Immature natural killer cell (primary cell): ENCODE measurements around the gene GCN1. TPM values are rescaled to one million over a fixed set of nuclear protein-coding genes. Genes with fewer than 3 reads are reported as not detected.
"Not testable (repeated sequence)": the region's sequence is repeated elsewhere in the genome, so short reads cannot be mapped to it uniquely, and the experiment has no call there.

ENCODE experiments used
- DNase-seq, 3 donors: peaks; one replicate each; pipeline ENCODE4 v3.0.0; 2022; ENCODE audit warnings: mixed read lengths in 1 of 3
- H3K27ac Mint-ChIP-seq, 6 donors: one replicate each; pipeline ENCODE4 v1.8.0; 2020; ENCODE audit warnings: mixed read lengths in 6 of 6, mild to moderate bottlenecking in 5 of 6, inconsistent platforms in 4 of 6, moderate library complexity in 3 of 6
- H3K27me3 Mint-ChIP-seq, 3 donors: one replicate each; pipeline ENCODE4 v1.8.0; 2020 to 2021; ENCODE audit warnings: low read depth in 3 of 3, mild to moderate bottlenecking in 3 of 3, mixed read lengths in 3 of 3, moderate library complexity in 3 of 3, inconsistent platforms in 1 of 3
- H3K36me3 Mint-ChIP-seq, 3 donors: one replicate each; pipeline ENCODE4 v1.8.0; 2020; ENCODE audit warnings: mixed read lengths in 3 of 3, inconsistent platforms in 2 of 3, mild to moderate bottlenecking in 2 of 3
- H3K4me1 Mint-ChIP-seq, 2 donors: one replicate each; pipeline ENCODE4 v1.8.0; 2020; ENCODE audit warnings: inconsistent platforms in 2 of 2, mild to moderate bottlenecking in 2 of 2, mixed read lengths in 2 of 2, moderate library complexity in 1 of 2
- H3K4me3 Mint-ChIP-seq, 5 donors: one replicate each; pipeline ENCODE4 v1.8.0; 2020; ENCODE audit warnings: mild to moderate bottlenecking in 5 of 5, mixed read lengths in 5 of 5, inconsistent platforms in 3 of 5, moderate library complexity in 3 of 5
- H3K9me3 Mint-ChIP-seq, 6 donors: one replicate each; pipeline ENCODE4 v1.8.0; 2020; ENCODE audit warnings: mild to moderate bottlenecking in 6 of 6, mixed read lengths in 6 of 6, inconsistent platforms in 4 of 6, moderate library complexity in 3 of 6
- polyA plus RNA-seq, 3 donors: library from polyadenylated mRNA; unstranded; fragments of 300-500 nt; fragmentation: Illumina TruSeq; gene quantifications; one replicate each; pipeline ENCODE4 v1.2.3, GENCODE V29; 2021

The GCN1 gene
- polyA plus RNA-seq, 3 donors from 2014 or later = 9.7 to 26.4 (median 11.3) TPM

GRCh38 chr12:120199595-120200306 lies 5.2 kb upstream of the GCN1 start:
- peaks cover 36 to 44% of the 10 kb centered on the region in 2 donors for H3K4me1 Mint-ChIP-seq
- DNase-seq = no peak

GRCh38 chr12:120199025-120199424 lies 4.5 kb upstream of the GCN1 start:
- peaks cover 8 to 19% (median 8%) of the 10 kb centered on the region in 3 donors for H3K27me3 Mint-ChIP-seq
- H3K4me3 Mint-ChIP-seq = peak overlapping the region; percentile 48 to 94 (median 77)
- peaks cover 38 to 46% of the 10 kb centered on the region in 2 donors for H3K4me1 Mint-ChIP-seq
- H3K36me3 Mint-ChIP-seq = peaks cover 0 to 22% (median 0%) of the 10 kb centered on the region in 3 donors
- DNase-seq = no peak
- H3K27ac Mint-ChIP-seq = peak overlapping the region in 4 of 6 donors; percentile 26 to 96 (median 78)
- H3K9me3 Mint-ChIP-seq = no peaks in the 10 kb centered on the region

More at GRCh38 chr12:120199595-120200306, 5.2 kb upstream of the GCN1 start:
- Mint-ChIP-seq H3K9me3 (no peaks in the 10 kb centered on the region), H3K27ac (peak overlapping the region; percentile 64 to 96 (median 86)), H3K36me3 (peaks cover 0 to 22% (median 0%) of the 10 kb centered on the region in 3 donors), H3K4me3 (peak overlapping the region; percentile 94 to 100 (median 100)), H3K27me3 (peaks cover 7 to 17% (median 7%) of the 10 kb centered on the region in 3 donors)

DNA sequence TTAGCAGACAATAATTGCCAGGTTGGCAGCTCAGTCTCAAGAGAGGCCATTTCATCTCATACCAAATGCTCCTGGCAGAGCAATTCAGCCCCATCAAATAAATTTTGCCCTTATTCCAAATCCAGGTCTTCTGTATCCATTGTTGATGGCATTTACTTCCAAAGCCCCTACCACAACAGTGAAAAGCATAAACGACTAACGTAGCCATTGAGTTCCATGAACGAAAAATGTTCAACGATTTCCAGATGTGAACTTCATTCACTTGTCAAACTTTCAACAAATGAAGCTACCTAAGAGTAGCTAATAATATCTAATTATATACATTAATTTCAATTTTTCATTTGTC lies 3.0 kb upstream of the GCN1 start:
- H3K4me1 Mint-ChIP-seq = peaks cover 43 to 52% of the 10 kb centered on the region in 2 donors
- H3K36me3 Mint-ChIP-seq = peaks cover 0 to 22% (median 0%) of the 10 kb centered on the region in 3 donors
- no peaks in the 10 kb centered on the region for H3K9me3 Mint-ChIP-seq
- H3K27me3 Mint-ChIP-seq = peaks cover 8 to 23% (median 9%) of the 10 kb centered on the region in 3 donors
- H3K4me3 Mint-ChIP-seq = no peak overlapping the region
- DNase-seq = no peak
- H3K27ac Mint-ChIP-seq = no peak overlapping the region

DNA sequence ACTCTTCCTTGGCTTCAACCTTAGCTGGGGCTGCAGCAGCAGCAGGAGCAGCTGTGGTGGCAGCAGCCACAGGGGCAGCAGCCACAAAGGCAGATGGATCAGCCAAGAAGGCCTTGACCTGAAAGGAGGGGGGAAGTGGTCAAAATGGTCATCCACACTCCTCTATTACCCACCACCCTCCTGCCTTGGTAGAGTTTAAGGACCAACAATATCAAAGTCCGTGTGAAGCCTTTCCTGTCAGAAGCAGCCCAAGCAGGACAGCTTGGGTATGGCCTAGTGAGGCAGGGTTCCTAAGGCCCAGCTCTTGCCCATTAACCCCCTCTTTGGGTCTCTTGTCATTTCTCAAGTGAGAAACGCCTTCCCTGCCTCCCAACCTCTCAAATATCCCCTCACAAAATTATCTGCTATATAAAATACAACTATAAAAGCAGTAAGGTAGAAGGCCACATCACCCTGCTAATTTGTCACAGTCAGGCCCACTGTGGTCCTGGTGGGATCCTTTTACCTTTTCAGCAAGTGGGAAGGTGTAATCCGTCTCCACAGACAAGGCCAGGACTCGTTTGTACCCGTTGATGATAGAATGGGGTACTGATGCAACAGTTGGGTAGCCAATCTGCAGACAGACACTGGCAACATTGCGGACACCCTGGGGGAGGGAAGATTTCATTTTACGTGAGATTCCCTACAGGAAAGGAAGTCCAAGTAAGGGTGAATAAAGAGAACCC lies 2.5 kb upstream of the GCN1 start:
- H3K9me3 Mint-ChIP-seq, DNase-seq: not testable (repeated sequence)
- Mint-ChIP-seq H3K27me3 (peaks cover 8 to 23% (median 9%) of the 10 kb centered on the region in 3 donors), H3K36me3 (peaks cover 0 to 22% (median 0%) of the 10 kb centered on the region in 3 donors), H3K4me3 (peak overlapping the region in 2 of 5 donors; percentile 14 to 35), H3K27ac (peak overlapping the region in 5 of 6 donors; percentile 24 to 80 (median 55)), H3K4me1 (peaks cover 38 to 50% of the 10 kb centered on the region in 2 donors)

DNA sequence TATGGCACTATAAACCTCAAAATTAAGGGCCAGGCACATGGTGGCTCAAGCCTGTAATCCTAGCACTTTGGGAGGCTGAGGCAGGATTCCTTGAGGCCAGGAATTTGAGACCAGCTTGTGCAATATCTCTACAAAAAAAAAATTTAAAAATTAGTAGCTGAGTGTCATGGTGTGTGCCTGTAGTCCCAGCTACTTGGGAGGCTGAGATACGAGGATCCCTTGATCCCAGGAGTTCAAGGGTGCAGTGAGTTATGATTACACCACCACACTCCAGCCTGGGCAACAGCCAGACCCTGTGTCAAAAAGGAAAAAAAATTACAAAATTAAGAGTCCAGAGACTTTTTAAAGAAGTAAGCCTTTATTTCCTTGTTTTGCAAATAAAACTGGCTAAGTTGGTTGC lies 1.8 kb upstream of the GCN1 start:
- H3K27ac Mint-ChIP-seq = peak overlapping the region in 1 of 6 donors; percentile 73
- peaks cover 37 to 53% of the 10 kb centered on the region in 2 donors for H3K4me1 Mint-ChIP-seq

DNA sequence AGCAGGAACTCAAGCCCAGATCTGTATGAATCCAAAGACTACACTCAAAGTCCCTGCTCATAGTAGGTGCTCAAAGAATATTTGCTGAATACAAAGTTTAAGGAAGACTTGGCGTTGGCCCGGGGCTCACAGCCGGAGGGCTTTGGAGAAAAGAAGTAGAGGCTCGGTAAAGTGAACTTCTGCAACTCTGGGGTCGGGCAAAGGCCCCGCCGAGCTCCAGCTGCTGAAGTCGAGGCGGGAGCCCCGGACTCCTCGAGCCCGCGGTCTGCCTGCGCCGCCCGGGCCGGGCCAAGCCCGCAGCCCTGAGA lies 335 bp downstream of the GCN1 start:
- Mint-ChIP-seq H3K27ac (peak overlapping the region; percentile 77 to 94 (median 90)), H3K9me3 (no peaks in the 10 kb centered on the region), H3K27me3 (peaks cover 2 to 11% (median 5%) of the 10 kb centered on the region in 3 donors), H3K4me3 (peak overlapping the region; percentile 90 to 92 (median 90)), H3K4me1 (peaks cover 19 to 37% of the 10 kb centered on the region in 2 donors), H3K36me3 (peaks cover 0 to 25% (median 0%) of the 10 kb centered on the region in 3 donors)
- no peak for DNase-seq

More for the DNA sequence above, 1.8 kb upstream of the GCN1 start:
- H3K4me3 Mint-ChIP-seq = no peak overlapping the region
- peaks cover 0 to 22% (median 0%) of the 10 kb centered on the region in 3 donors for H3K36me3 Mint-ChIP-seq
- H3K27me3 Mint-ChIP-seq = peaks cover 8 to 22% (median 9%) of the 10 kb centered on the region in 3 donors
- no peaks in the 10 kb centered on the region for H3K9me3 Mint-ChIP-seq
- no peak for DNase-seq

- H3K9me3 Mint-ChIP-seq, DNase-seq: not testable (repeated sequence)
- Mint-ChIP-seq H3K27me3 (peaks cover 2 to 11% (median 5%) of the 10 kb centered on the region in 3 donors), H3K4me1 (peaks cover 14 to 31% of the 10 kb centered on the region in 2 donors), H3K36me3 (peaks cover 0 to 23% (median 0%) of the 10 kb centered on the region in 3 donors), H3K27ac (peak overlapping the region in 3 of 6 donors; percentile 77 to 90 (median 90)), H3K4me3 (peak overlapping the region in 4 of 5 donors; percentile 90 to 92 (median 90))
Observed at GRCh38 chr12:120193286-120193685, 1.2 kb downstream of the GCN1 start.

- no peak overlapping the region for H3K27ac Mint-ChIP-seq
- H3K36me3 Mint-ChIP-seq = peaks cover 6 to 23% (median 9%) of the 10 kb centered on the region in 3 donors
- DNase-seq = no peak
- peaks cover 2 to 11% (median 5%) of the 10 kb centered on the region in 3 donors for H3K27me3 Mint-ChIP-seq
- no peaks in the 10 kb centered on the region for H3K9me3 Mint-ChIP-seq
- peaks cover 15 to 39% of the 10 kb centered on the region in 2 donors for H3K4me1 Mint-ChIP-seq
- H3K4me3 Mint-ChIP-seq = no peak overlapping the region
Observed at GRCh38 chr12:120190985-120191480, 3.5 kb downstream of the GCN1 start.

- no peak for DNase-seq
- peaks cover 14 to 38% of the 10 kb centered on the region in 2 donors for H3K4me1 Mint-ChIP-seq
- H3K27ac Mint-ChIP-seq = no peak overlapping the region
- no peaks in the 10 kb centered on the region for H3K9me3 Mint-ChIP-seq
- no peak overlapping the region for H3K4me3 Mint-ChIP-seq
- H3K36me3 Mint-ChIP-seq = peaks cover 6 to 23% (median 9%) of the 10 kb centered on the region in 3 donors
- peaks cover 2 to 11% (median 5%) of the 10 kb centered on the region in 3 donors for H3K27me3 Mint-ChIP-seq
Observed at GRCh38 chr12:120190386-120190785, 4.1 kb downstream of the GCN1 start.

- H3K27me3 Mint-ChIP-seq = no peaks in the 10 kb centered on the region
- H3K4me3 Mint-ChIP-seq = no peak overlapping the region
- H3K36me3 Mint-ChIP-seq = peaks cover 15 to 47% (median 26%) of the 10 kb centered on the region in 3 donors
- H3K9me3 Mint-ChIP-seq = no peaks in the 10 kb centered on the region
- H3K27ac Mint-ChIP-seq = peak overlapping the region in 2 of 6 donors; percentile 10 to 32
- no peak for DNase-seq
- peaks cover 1 to 27% of the 10 kb centered on the region in 2 donors for H3K4me1 Mint-ChIP-seq
Observed at GRCh38 chr12:120186654-120187053, 7.9 kb downstream of the GCN1 start.

DNA sequence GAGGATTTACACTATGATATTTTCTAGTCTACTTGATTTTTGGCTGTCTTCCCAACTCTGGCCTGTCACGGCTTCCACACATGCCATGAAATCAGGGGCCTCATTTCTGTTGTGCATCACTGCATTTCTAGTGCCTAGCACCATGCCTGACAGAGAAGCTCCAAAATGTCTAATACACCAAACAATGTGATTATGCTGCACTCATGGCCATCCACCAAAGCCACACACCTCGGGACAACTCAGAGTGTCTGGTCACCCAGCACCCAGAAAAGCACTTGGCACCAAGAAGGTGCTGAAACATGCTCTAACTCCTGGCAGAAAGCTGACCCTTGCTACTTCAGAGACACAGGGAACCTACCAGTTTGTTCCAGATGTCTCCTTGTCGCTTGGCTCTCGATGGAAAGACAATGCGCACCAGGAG lies 11.3 kb downstream of the GCN1 start:
- peaks cover 1 to 20% of the 10 kb centered on the region in 2 donors for H3K4me1 Mint-ChIP-seq
- DNase-seq = no peak
- no peak overlapping the region for H3K27ac Mint-ChIP-seq
- H3K36me3 Mint-ChIP-seq = peaks cover 22 to 46% (median 34%) of the 10 kb centered on the region in 3 donors
- no peaks in the 10 kb centered on the region for H3K9me3 Mint-ChIP-seq
- H3K4me3 Mint-ChIP-seq = no peak overlapping the region
- H3K27me3 Mint-ChIP-seq = no peaks in the 10 kb centered on the region

DNA sequence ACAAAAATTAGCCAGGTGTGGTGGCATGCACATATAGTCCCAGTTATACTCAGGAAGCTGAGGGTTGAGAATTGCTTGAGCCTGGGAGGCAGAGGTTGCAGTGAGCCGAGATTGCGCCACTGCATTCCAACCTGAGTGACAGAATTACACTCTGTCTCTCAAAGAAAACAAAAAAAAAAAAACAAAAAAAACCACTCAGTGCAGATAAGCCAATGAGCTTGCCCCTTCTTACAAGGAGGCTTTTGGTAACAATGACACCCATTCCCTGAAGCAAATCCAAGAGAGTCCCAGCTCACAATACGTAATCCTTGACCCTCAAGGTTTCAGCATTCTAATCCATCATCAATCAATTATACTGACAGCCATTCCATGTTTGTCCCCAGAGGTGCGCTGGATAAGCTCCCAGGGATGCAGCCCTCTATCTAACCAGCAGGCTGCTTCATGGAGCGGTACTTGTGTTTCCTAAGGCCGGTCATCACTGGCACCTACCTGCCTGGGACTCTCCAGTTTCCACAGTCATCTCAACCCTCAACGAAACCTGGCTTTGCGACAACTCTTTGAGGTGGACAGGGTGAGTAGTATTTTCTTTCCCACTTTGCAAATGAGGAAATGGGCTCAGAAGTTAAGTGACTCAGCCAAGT lies 12.4 kb downstream of the GCN1 start:
- Mint-ChIP-seq H3K9me3 (no peaks in the 10 kb centered on the region), H3K4me1 (peaks cover 4 to 20% of the 10 kb centered on the region in 2 donors), H3K36me3 (peaks cover 29 to 54% (median 43%) of the 10 kb centered on the region in 3 donors), H3K27ac (no peak overlapping the region), H3K4me3 (no peak overlapping the region), H3K27me3 (no peaks in the 10 kb centered on the region)
- no peak for DNase-seq

- H3K4me3 Mint-ChIP-seq = no peak overlapping the region
- no peak overlapping the region for H3K27ac Mint-ChIP-seq
- H3K9me3 Mint-ChIP-seq = no peaks in the 10 kb centered on the region
- peaks cover 23 to 50% (median 40%) of the 10 kb centered on the region in 3 donors for H3K36me3 Mint-ChIP-seq
- no peaks in the 10 kb centered on the region for H3K27me3 Mint-ChIP-seq
- H3K4me1 Mint-ChIP-seq = peaks cover 2 to 11% of the 10 kb centered on the region in 2 donors
- DNase-seq = no peak
Observed at GRCh38 chr12:120180975-120181374, 13.5 kb downstream of the GCN1 start.
